H9 (cell line): ENCODE measurements around the gene ILDR1. TPM values are rescaled to one million over a fixed set of nuclear protein-coding genes. Genes with fewer than 3 reads are reported as not detected.

Source experiments
- DNase-seq: peaks from one replicate; pipeline ENCODE4 v3.0.0-alpha.2; 2017
- H2AFZ ChIP-seq: one replicate; pipeline ENCODE4 v1.6.1; 2013; ENCODE audit warnings: mild to moderate bottlenecking, low read length, control low read depth, moderate library complexity
- H2AK5ac ChIP-seq: 2 replicates; pipeline ENCODE4 v1.6.1; 2013; ENCODE audit warnings: low read length, control low read depth, mixed read lengths; ENCODE audit not compliant: insufficient read length
- H2BK120ac ChIP-seq: one replicate; pipeline ENCODE4 v1.6.1; 2013; ENCODE audit warnings: low read depth, mild to moderate bottlenecking, low read length, control low read depth, inconsistent platforms; ENCODE audit not compliant: poor library complexity, severe bottlenecking
- H2BK12ac ChIP-seq: 2 replicates; pipeline ENCODE4 v1.6.1; 2013; ENCODE audit warnings: low read length, control low read depth, mixed read lengths, low read depth; ENCODE audit not compliant: insufficient read length
- H2BK15ac ChIP-seq: 2 replicates; pipeline ENCODE4 v1.6.1; 2013; ENCODE audit warnings: low read depth, low read length, control low read depth
- H2BK20ac ChIP-seq: one replicate; pipeline ENCODE4 v1.6.1; 2013; ENCODE audit warnings: low read depth, mild to moderate bottlenecking, low read length, control low read depth, inconsistent platforms; ENCODE audit not compliant: poor library complexity, severe bottlenecking
- H2BK5ac ChIP-seq: 2 replicates; pipeline ENCODE4 v1.6.1; 2013; ENCODE audit warnings: low read length, control low read depth, mixed read lengths; ENCODE audit not compliant: insufficient read length
- H3K14ac ChIP-seq: 2 replicates; pipeline ENCODE4 v1.6.1; 2013; ENCODE audit warnings: low read length, control low read depth; ENCODE audit not compliant: insufficient read depth
- H3K18ac ChIP-seq: 2 replicates; pipeline ENCODE4 v1.6.1; 2013; ENCODE audit warnings: low read depth, mild to moderate bottlenecking, mixed read lengths, low read length, control low read depth; ENCODE audit not compliant: insufficient read length
- H3K23ac ChIP-seq: 2 replicates; pipeline ENCODE4 v1.6.1; 2013; ENCODE audit warnings: low read length, control low read depth, mixed read lengths, low read depth; ENCODE audit not compliant: insufficient read length
- H3K23me2 ChIP-seq: 2 replicates; pipeline ENCODE4 v1.6.1; 2013; ENCODE audit warnings: low read depth, mild to moderate bottlenecking, mixed read lengths, low read length, control low read depth; ENCODE audit not compliant: insufficient read length, poor library complexity, severe bottlenecking
- H3K27ac ChIP-seq: 2 replicates; pipeline ENCODE4 v1.5.1; 2013; ENCODE audit warnings: low read length, control low read depth, mixed read lengths, low read depth; ENCODE audit not compliant: insufficient read length
- H3K27me3 ChIP-seq: 2 replicates; pipeline ENCODE4 v1.6.1; 2013; ENCODE audit warnings: low read length, control low read depth, inconsistent platforms; ENCODE audit not compliant: insufficient read depth
- H3K4ac ChIP-seq: 2 replicates; pipeline ENCODE4 v1.6.1; 2013; ENCODE audit warnings: low read depth, mild to moderate bottlenecking, control low read depth, inconsistent platforms, low read length, moderate library complexity
- H3K4me1 ChIP-seq: 2 replicates; pipeline ENCODE4 v1.6.1; 2013; ENCODE audit warnings: low read length, control low read depth, inconsistent platforms; ENCODE audit not compliant: insufficient read depth
- H3K4me2 ChIP-seq: 2 replicates; pipeline ENCODE4 v1.6.1; 2013; ENCODE audit warnings: low read length, control low read depth, mixed read lengths; ENCODE audit not compliant: insufficient read length, insufficient read depth
- H3K56ac ChIP-seq: 2 replicates; pipeline ENCODE4 v1.6.1; 2013; ENCODE audit warnings: low read depth, mild to moderate bottlenecking, mixed read lengths, low read length, control low read depth; ENCODE audit not compliant: insufficient read length
- H3K79me1 ChIP-seq: 2 replicates; pipeline ENCODE4 v1.6.1; 2013; ENCODE audit warnings: low read depth, mild to moderate bottlenecking, moderate library complexity, low read length, control low read depth, inconsistent platforms; ENCODE audit not compliant: insufficient read depth, poor library complexity, severe bottlenecking
- H3K79me2 ChIP-seq: 2 replicates; pipeline ENCODE4 v1.6.1; 2013; ENCODE audit warnings: low read length, control low read depth, inconsistent platforms; ENCODE audit not compliant: insufficient read depth
- H3K9ac ChIP-seq: 2 replicates; pipeline ENCODE4 v1.6.1; 2013; ENCODE audit warnings: low read length, control low read depth, mixed read lengths; ENCODE audit not compliant: insufficient read length; ENCODE audit errors: extremely low read depth
- H3K9me3 ChIP-seq: one replicate; pipeline ENCODE4 v1.6.1; 2013; ENCODE audit warnings: low read depth, low read length, inconsistent platforms; ENCODE audit not compliant: control insufficient read depth
- H3T11ph ChIP-seq: one replicate; pipeline ENCODE4 v1.6.1; 2013; ENCODE audit warnings: mild to moderate bottlenecking, low read length, control low read depth, inconsistent platforms
- H4K20me1 ChIP-seq: one replicate; pipeline ENCODE4 v1.6.1; 2013; ENCODE audit not compliant: control insufficient read depth, insufficient read length, insufficient read depth
- H4K5ac ChIP-seq: 2 replicates; pipeline ENCODE4 v1.6.1; 2013; ENCODE audit warnings: low read depth, mild to moderate bottlenecking, mixed read lengths, low read length, control low read depth; ENCODE audit not compliant: insufficient read length
- H4K8ac ChIP-seq: replicated peaks from 2 replicates; pipeline ENCODE4 v1.6.1; 2013; ENCODE audit warnings: low read length, control low read depth, mixed read lengths, low read depth; ENCODE audit not compliant: insufficient read length
- H4K91ac ChIP-seq: 2 replicates; pipeline ENCODE4 v1.6.1; 2013; ENCODE audit warnings: low read depth, mild to moderate bottlenecking, moderate library complexity, mixed read lengths, low read length, control low read depth; ENCODE audit not compliant: insufficient read length
- H3K27ac Mint-ChIP-seq, 3 experiments: 2 replicates in 2 of 3; 3 replicates in 1 of 3; pipeline ENCODE4 v1.8.0; 2020 to 2021; ENCODE audit warnings: mixed read lengths in 3 of 3, mild to moderate bottlenecking in 1 of 3, moderate library complexity in 1 of 3
- H3K27me3 Mint-ChIP-seq: 2 replicates; pipeline ENCODE4 v1.8.0; 2021; ENCODE audit warnings: low read depth, mild to moderate bottlenecking, moderate library complexity, mixed read lengths
- H3K36me3 Mint-ChIP-seq, 3 experiments: 2 replicates in 2 of 3; 3 replicates in 1 of 3; pipeline ENCODE4 v1.8.0; 2020 to 2021; ENCODE audit warnings: low read depth in 3 of 3, mixed read lengths in 3 of 3; ENCODE audit not compliant: insufficient read depth in 1 of 3
- H3K4me1 Mint-ChIP-seq, 2 experiments: 2 replicates each; pipeline ENCODE4 v1.8.0; 2020; ENCODE audit warnings: mixed read lengths in 2 of 2
- H3K4me3 Mint-ChIP-seq, 2 experiments: 2 replicates in 1 of 2; 3 replicates in 1 of 2; pipeline ENCODE4 v1.8.0; 2020 to 2021; ENCODE audit warnings: mild to moderate bottlenecking in 2 of 2, mixed read lengths in 2 of 2, moderate library complexity in 1 of 2
- H3K9me3 Mint-ChIP-seq, 2 experiments: 2 replicates in 1 of 2; 3 replicates in 1 of 2; pipeline ENCODE4 v1.8.0; 2020; ENCODE audit warnings: mild to moderate bottlenecking in 2 of 2, mixed read lengths in 2 of 2, moderate library complexity in 1 of 2
- WGBS: extraction: QIAGEN DNeasy Blood & Tissue Kit; methylation state at CpG from one replicate; pipeline ENCODE4 v1.1.7; 2013; ENCODE audit warnings: missing lambda C conversion rate, low lambda C conversion rate, mixed read lengths; ENCODE audit not compliant: insufficient read length; ENCODE audit errors: extremely low coverage; 5-methylcytosine and 5-hydroxymethylcytosine counted together
- total RNA-seq: library from RNA; stranded (reverse); gene quantifications from 2 replicates; pipeline ENCODE4 v1.2.1, GENCODE V29; 2021
- TF ChIP-seq, protein P1 (sequence below): fragments of 200-600 bp; sonication (generic); conservative IDR thresholded peaks from 3 replicates; pipeline ENCODE4 v1.8.0; 2021; ENCODE audit warnings: antibody characterized with exemption, mild to moderate bottlenecking

Gene ILDR1
- total RNA-seq, 1 experiment from 2014 or later: 0.68 TPM

GRCh38 chr3:122002611-122003010 is 19.4 kb downstream of the ILDR1 start:
- H2BK12ac ChIP-seq: no peak overlapping the region
- Mint-ChIP-seq H3K4me1 (peaks cover 30 to 41% of the 10 kb centered on the region in 2 experiments), H3K9me3 (no peaks in the 10 kb centered on the region; a peak in 1 of 5 replicates), H3K27ac (no peak overlapping the region), H3K27me3 (no peaks in the 10 kb centered on the region), H3K36me3 (peaks cover 0 to 1% (median 0%) of the 10 kb centered on the region in 3 experiments; a peak in 1 of 7 replicates), H3K4me3 (no peak overlapping the region)
- no peak overlapping the region for H4K5ac ChIP-seq
- H2AK5ac ChIP-seq: no peak overlapping the region
- no peaks in the 10 kb centered on the region for H3K79me1 ChIP-seq
- H3K79me2 ChIP-seq: no peaks in the 10 kb centered on the region
- H2BK20ac ChIP-seq: no peak overlapping the region
- no peaks in the 10 kb centered on the region for H3K23me2 ChIP-seq
- H3K18ac ChIP-seq: no peak overlapping the region
- H3K27me3 ChIP-seq: no peaks in the 10 kb centered on the region
- H3T11ph ChIP-seq: no peak overlapping the region
- no peak overlapping the region for H2BK5ac ChIP-seq
- no peak overlapping the region for H2BK15ac ChIP-seq
- H2BK120ac ChIP-seq: no peak overlapping the region
- no peak for DNase-seq
- no peak overlapping the region for H2AFZ ChIP-seq
- no peak overlapping the region for H3K23ac ChIP-seq
- no peak overlapping the region for H3K4me2 ChIP-seq
- peaks cover 12% of the 10 kb centered on the region for H3K4me1 ChIP-seq
- no peak overlapping the region for H3K56ac ChIP-seq
- H4K91ac ChIP-seq: no peak overlapping the region
- no peaks in the 10 kb centered on the region for H3K9me3 ChIP-seq
- no peak overlapping the region for H3K4ac ChIP-seq
- no peak overlapping the region for H3K27ac ChIP-seq
- no peaks in the 10 kb centered on the region for H4K20me1 ChIP-seq
- WGBS: no CpG with 5 or more reads among the region's 7 CpGs
- no peak overlapping the region for H3K9ac ChIP-seq
- H3K14ac ChIP-seq: no peak overlapping the region
- no peak overlapping the region for H4K8ac ChIP-seq
- TF ChIP-seq, protein P1, sequence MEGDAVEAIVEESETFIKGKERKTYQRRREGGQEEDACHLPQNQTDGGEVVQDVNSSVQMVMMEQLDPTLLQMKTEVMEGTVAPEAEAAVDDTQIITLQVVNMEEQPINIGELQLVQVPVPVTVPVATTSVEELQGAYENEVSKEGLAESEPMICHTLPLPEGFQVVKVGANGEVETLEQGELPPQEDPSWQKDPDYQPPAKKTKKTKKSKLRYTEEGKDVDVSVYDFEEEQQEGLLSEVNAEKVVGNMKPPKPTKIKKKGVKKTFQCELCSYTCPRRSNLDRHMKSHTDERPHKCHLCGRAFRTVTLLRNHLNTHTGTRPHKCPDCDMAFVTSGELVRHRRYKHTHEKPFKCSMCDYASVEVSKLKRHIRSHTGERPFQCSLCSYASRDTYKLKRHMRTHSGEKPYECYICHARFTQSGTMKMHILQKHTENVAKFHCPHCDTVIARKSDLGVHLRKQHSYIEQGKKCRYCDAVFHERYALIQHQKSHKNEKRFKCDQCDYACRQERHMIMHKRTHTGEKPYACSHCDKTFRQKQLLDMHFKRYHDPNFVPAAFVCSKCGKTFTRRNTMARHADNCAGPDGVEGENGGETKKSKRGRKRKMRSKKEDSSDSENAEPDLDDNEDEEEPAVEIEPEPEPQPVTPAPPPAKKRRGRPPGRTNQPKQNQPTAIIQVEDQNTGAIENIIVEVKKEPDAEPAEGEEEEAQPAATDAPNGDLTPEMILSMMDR: no peak
